HG03066 (cell line): Measurements from ENCODE around the gene LRRC52.
"Not testable (repeated sequence)": the region's sequence is repeated elsewhere in the genome, so short reads cannot be mapped to it uniquely, and the experiment has no call there.

Source experiments
- ATAC-seq: cut with Tn5 transposase; IDR thresholded peaks from one replicate; pipeline ENCODE4 v1.9.1; 2021; ENCODE audit warnings: low read depth; ENCODE audit not compliant: unreplicated experiment

LRRC52 gene

DNA sequence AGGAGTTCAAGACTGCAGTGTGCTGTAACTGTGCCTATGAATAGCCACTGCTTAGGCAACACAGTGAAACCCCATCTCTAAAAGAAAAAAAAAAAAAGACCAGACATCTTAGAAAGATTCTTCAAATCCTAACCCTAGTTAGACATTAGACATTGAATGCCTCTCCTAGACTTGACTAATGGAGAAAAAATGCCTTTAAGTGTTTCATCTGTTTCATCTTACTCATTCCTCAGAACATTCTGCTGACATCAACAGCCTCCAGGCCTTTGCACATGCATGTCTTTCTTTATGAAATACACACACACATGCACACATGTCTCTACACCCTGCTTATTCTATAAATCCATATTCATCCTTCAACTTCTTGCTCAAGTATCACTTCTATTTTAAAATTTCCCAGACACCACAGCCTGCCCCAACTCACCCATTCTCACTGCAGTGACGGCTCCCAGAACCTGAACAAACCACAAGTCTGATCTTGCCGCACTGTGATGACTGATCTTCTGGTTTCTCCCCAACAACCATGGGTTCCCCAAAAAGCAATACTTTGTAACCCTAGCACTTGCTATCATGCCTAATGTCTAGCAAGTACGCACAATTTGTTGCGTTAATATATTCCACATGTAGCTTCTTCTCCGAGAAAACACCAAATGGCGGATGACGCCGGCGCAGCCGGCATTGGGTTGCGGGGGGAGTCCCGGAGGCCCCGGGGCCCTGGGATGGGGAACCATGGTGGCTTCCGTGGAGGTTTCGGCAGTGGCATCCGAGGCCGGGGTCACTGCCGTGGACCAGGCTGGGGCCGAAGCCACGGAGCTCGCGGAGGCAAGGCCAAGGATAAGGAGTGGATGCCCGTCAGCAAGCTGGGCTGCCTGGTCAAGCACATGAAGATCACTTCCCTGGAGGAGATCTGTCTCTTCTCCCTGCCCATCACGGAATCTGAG lies 37.4 kb downstream of the LRRC52 start:
- no peak for ATAC-seq

- ATAC-seq: no peak
Observed at GRCh38 chr1:165581926-165582325, 38.1 kb downstream of the LRRC52 start.

DNA sequence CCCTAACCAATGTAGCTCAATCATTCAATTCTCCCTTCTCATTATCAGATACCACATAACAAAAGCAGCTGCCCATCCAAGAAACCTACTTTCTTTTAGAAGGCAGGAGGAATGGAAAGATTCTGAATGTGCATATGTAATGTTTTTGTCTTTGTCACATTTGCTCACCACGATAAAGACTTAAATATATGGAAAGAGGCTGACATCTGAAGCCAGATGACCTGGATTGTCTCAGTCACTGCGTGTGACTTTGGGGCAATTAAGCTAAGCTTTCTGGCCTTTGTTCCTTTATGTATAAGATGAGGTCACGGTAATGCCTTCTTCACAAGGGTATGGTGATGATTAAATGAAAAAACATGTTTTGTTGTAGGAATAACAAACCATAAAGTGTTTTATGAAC lies 42.6 kb downstream of the LRRC52 start:
- ATAC-seq: no peak

- ATAC-seq: not testable (repeated sequence)
Observed at GRCh38 chr1:165591391-165591790, 47.6 kb downstream of the LRRC52 start.

DNA sequence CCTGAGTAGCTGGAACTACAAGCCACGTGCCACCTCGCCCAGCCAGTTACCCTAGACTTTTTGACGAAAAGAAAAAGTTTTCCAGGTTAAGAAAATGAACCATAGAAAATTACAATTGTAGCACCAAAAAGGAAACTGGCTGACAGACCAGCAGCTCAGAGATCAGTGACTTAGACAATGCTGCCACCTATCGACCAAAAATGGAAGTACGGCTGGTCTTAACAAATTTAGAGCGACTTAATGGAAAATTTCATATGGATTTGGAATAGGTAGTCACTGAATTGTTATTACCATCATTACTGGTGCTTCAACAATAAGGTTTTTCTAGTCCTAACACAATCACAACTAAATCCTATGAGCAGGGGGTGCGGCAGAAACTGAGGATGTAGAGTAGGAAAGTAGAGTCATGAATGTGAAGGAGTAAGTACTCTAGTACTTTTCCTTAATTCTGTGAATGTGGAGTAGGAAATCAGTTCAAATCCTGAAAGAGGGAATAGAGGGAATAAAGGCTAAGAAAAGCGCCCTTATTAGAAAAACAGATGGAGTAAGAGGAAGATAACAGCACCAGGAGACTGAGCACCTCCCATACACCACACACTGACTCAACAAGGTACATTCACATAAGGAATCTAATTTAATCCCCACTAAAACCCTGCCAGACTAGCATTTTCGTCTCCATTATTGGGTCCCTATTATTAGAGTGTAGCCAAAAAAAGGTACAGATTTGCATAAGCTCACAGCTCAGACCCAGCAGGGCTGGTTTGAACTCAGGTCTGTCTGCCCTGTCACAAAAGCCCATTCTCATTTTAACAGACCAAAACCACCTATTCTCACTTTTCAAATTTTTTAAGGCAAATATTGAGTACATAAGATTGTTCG lies 49.4 kb downstream of the LRRC52 start:
- ATAC-seq: peak; percentile 43

DNA sequence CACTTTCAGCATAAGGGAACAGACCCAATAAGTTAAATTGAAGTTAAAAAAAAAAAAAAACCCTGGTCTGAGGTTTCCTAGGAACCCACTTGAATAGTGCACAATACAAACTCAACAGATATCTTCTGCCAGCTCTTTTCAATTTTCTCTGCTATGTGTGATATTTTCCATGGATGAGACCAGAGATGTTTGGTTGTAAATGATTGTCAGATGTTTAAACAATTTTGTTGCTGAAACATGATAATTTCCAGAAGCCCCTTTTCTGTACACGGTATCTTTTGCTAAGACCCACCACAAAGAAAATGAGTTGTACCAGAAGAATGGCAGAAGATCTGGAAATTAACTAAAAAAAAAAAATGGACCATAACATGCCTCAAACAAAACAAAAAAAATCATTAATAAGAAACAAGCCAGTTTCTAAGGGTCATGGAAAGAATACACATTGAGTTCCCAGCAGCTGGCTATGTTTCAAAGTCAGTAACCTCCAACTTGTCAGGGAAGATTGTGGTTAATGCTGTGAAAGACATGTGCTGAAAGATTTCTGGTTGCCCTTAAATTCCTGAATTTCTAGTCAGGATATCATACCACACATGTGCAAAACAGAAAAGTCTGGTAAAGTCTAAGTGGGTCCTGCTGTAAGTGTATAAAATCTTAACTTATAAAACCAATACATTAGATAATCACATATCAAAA lies 51.6 kb downstream of the LRRC52 start:
- ATAC-seq: no peak

- peak; percentile 98 for ATAC-seq
Observed at GRCh38 chr1:165597883-165598675, 54.3 kb downstream of the LRRC52 start.

- ATAC-seq: no peak
Observed at GRCh38 chr1:165598676-165599059, 54.9 kb downstream of the LRRC52 start.

DNA sequence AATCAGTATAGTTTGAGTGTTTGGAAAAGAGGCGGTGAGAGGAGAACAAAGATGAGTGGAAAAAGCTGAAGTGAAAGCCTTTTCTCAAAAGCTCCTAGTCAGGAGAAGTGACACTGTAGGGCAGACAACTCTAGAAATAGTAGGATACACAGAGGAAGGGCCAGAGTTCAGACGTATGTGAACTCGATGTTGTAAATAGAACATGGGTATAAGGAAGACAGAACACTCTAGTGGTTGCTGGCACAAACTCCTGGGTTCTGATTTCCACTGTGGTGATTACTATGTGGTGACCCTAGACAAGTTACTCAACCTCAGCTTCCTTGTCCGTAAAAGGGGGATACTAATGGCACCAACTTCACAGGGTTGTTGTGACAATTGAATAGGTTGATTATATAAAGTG lies 57.0 kb downstream of the LRRC52 start:
- no peak for ATAC-seq

DNA sequence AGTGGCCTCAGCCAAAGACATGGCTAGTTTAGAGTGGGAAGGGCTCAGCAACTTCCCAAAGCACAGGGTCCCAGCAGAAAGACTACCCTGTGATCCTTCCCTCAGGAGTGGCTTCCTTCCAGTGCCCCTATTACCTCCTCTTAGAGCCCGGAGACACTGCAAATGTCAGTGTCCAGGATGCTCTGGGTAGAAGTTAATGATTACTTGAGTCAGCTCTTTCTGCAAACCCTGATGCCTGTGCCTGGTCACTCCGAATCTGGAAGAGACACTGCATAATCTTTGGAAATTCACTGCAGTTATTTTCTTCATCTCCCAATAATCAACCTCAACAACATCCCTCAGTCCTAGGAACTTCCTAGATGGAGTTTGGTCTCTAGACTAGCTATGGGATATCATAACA lies 60.0 kb downstream of the LRRC52 start:
- ATAC-seq: no peak

GRCh38 chr1:165605246-165605645 lies 61.4 kb downstream of the LRRC52 start:
- ATAC-seq: no peak

DNA sequence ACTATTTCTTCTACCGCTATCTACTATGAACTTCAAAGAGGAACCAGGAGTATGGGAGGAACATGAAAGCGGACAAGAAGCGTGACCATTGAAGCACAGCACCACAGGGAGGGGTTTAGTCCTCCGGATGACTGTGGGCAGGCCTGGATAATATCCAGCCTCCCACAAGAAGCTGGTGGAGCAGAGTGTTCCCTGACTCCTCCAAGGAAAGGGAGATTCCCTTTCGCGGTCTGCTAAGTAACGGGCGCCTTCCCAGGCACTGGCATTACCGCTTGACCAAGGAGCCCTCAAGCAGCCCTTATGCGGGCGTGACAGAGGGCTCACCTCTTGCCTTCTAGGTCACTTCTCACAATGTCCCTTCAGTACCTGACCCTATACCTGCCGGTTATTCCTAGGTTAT lies 62.9 kb downstream of the LRRC52 start:
- not testable (repeated sequence) for ATAC-seq

GRCh38 chr1:165610866-165611265 lies 67.1 kb downstream of the LRRC52 start:
- ATAC-seq: no peak

GRCh38 chr1:165612062-165612461 lies 68.3 kb downstream of the LRRC52 start:
- ATAC-seq: no peak
